GM21737 (cell line): Measurements from ENCODE around the gene ARMC8.

Experiments
- ATAC-seq: cut with Tn5 transposase; IDR thresholded peaks from one replicate; pipeline ENCODE4 v1.9.1; 2021; ENCODE audit warnings: mild to moderate bottlenecking, moderate library complexity; ENCODE audit not compliant: unreplicated experiment

The ARMC8 gene

DNA sequence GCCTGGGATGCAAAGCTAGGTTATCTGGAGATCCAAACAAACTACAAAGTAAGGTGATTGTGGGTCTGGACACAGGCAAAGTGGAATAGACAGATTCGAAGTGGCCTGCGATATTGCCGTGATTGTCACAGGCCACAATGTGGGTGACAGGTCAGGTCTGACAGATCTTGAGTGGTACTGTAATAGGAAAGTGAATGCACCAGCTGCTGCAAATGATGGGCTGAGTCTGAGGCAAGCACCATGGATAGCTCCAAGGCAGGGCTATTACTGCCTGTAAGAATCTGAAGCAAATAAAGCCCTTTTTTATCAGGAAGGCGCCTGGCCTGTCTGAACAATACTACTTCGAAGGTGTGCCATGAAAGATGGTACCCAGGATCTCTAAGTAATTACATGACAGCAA is 10.0 kb downstream of the ARMC8 start:
- no peak for ATAC-seq

GRCh38 chr3:138197524-138197923 is 10.4 kb downstream of the ARMC8 start:
- no peak for ATAC-seq

DNA sequence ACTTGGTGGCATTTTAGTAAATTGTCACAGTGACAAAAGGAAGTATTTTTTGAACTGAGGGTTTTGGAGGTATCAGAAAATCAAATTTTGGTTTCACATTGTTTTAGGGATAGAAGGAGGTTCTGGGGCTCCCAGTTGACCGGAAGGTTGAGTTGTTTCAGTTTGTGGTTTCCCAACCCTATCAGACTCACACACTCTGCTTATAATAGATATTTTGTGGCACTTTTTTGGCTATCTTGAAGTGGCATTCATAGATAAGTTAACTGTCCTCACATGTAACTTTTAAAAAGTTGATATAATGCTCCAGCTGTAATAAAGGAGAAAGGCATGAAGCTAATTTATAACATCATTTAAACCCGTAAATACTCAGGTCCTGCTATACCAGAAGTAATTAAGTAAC is 12.8 kb downstream of the ARMC8 start:
- no peak for ATAC-seq

DNA sequence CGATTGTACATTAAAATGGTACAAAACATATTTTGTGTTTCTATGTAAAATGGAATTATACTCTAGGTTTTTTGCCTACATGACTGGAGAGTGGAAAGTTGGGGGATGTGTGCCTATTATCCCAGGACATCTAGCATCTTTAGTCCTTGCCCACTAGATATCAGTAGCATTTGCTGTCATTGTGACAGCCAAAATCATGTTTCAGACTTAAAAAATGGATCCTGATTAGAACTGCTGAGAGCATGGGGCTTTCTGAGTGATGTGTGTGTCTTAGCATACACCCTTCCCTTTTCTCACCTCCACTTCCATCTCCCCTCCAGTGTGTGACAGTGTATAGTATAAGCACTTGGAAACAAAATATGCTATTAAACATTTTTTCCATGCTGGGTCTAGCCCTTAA is 13.3 kb downstream of the ARMC8 start:
- no peak for ATAC-seq

- no peak for ATAC-seq
Measured at GRCh38 chr3:138202945-138203701, 16.0 kb downstream of the ARMC8 start.

GRCh38 chr3:138203938-138204337 is 16.8 kb downstream of the ARMC8 start:
- ATAC-seq, result no peak

GRCh38 chr3:138205527-138205926 is 18.4 kb downstream of the ARMC8 start:
- ATAC-seq, result no peak

DNA sequence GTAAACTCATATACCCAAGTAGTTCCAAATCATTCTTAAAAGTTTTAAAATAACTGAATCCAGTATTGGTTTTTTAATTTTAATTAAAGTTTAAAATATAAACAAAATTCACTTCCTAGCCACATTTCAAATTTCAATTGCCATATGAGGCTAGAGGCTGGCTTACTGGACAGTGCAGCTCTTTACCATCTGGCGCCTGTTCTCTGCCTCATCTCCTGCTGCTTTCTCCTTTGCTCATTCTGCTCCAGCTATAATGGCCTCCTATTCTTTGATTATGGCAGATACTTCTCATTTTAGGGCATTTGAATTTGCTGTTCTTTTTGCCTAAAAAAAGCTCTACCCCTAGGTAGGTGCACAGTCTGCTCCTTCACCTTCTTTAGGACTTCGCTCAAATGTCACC is 19.1 kb downstream of the ARMC8 start:
- ATAC-seq, result no peak

DNA sequence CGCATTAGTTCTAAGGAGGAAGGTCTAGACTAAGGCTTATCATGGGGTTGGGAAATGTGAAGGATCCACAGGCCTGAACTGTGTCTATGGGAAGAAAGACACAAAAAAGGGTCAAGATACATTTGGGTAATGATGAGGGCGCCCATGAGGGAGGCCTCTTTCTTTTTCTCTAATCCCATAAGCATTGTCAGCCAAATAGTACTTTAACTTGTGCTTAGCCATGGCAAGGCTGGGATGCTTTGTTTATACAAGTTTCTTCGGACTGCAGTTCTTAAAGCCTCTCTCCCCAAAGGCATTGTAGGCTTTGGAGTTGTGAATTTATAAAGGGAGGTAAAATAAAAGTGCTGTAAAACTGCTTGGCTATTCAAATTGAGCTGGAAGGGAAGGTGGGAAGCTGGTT is 23.4 kb downstream of the ARMC8 start:
- ATAC-seq, result no peak

GRCh38 chr3:138213398-138214085 is 26.4 kb downstream of the ARMC8 start:
- no peak for ATAC-seq

- ATAC-seq, result no peak
Measured at GRCh38 chr3:138219255-138219654, 32.2 kb downstream of the ARMC8 start.

GRCh38 chr3:138220242-138220641 is 33.1 kb downstream of the ARMC8 start:
- ATAC-seq, result no peak

- ATAC-seq, result no peak
Measured at GRCh38 chr3:138220788-138221187, 33.7 kb downstream of the ARMC8 start.

DNA sequence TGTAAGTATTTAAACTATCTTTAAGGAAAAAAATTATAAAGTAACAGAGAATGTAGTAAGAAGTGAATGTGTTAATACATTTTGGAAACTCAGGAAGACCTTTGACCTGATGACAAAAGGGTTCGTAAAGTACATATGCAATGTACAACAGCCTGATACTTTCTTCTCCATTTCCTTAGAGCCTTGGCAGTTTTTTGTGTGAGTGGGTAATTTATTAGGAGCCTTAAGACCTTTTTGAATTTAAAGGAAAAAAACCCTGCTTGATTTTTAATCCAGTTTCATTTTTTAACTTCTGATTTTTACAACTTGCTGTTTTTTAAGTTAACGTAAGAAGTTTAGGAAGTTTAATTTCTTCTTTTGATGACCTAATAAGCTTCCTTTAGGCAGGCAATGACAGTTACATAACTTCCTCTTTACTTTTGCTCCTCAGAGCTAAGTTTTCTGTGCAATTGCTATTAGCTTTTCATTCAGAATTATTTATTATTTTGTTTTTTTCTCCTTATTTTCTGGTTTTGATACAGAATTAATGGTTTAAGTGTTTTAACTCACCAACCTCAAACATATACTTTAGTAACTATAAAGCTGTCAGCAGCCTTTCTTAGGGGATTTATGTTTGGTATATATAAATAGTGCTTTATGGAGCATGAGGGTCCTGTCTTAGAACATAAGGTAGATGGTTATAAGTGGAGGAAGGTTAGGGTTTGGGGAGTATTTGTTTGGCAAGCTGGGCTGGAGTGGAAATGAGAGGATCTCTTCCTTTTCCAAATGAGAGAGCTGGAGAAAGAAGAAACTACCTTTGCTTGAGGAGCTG is 35.2 kb downstream of the ARMC8 start:
- ATAC-seq, result no peak

- no peak for ATAC-seq
Measured at GRCh38 chr3:138222942-138223287, 35.8 kb downstream of the ARMC8 start.

DNA sequence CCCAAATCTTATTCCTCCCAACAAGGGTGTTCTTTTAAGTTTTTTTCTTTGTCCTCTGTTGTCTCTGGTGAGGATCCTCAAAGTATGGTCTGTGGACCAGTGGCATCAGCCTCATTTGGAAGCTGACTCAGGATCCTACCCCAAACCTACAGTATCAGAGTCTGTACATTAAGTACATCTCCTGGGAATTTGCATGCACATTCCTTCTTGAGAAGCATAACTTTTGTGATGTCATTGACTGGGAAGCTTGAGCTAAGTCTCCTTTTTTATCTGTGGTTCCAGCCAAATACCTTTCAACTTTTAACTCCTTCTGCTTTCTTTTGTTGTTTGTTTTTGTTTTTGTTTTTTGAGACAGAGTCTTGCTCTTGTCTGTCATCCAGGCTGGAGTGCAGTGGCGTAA is 40.5 kb downstream of the ARMC8 start:
- ATAC-seq, result no peak

DNA sequence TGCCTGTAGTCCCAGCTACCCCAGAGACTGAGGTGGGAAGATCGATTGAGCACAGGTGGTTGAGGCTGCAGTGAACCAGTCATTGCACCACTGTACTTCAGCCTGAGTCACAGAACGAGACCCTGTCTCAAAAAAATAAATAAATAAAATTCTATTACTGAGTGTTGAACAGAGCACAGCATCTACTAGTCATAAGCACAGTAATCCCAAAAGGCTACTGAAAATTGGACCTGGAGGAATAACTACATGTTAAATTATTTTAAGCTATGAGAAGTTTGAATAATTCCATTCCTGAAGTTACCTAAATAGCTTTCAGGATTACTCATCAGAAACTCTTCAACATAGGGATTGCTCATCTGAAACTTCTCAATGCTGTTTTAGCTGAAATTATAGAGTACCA is 43.4 kb downstream of the ARMC8 start:
- no peak for ATAC-seq

DNA sequence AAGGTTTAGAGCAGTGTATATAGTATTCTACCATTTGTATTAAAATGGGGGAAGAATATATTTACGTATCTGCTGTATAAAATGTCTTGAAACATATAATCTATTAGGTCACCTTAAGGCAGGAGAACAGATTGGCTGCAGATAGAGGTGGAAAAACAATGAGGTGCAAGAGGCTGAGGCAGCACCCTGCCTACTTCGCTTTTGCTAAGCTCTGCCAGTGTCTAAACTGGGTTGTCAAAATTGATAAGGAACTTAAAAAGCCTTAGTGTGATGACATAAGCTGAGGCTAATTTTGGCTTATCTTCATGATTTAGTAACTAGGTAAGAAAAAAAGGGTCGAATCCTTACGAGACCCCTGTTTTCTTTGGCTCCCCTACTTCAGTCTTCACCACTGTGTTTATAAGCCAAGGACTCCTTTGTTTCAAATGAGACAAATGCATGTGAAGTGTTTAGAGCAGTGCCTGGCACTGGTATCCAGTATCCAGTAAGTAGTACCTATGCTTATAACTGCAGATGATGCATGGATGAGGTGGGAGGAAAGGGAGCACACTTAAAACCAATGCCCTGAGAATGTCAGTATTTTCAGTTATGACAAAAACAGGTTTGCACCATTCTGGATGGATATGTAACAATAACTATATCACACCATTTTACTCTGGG is 45.7 kb downstream of the ARMC8 start:
- no peak for ATAC-seq

- ATAC-seq, result no peak
Measured at GRCh38 chr3:138234401-138235179, 47.5 kb downstream of the ARMC8 start.

DNA sequence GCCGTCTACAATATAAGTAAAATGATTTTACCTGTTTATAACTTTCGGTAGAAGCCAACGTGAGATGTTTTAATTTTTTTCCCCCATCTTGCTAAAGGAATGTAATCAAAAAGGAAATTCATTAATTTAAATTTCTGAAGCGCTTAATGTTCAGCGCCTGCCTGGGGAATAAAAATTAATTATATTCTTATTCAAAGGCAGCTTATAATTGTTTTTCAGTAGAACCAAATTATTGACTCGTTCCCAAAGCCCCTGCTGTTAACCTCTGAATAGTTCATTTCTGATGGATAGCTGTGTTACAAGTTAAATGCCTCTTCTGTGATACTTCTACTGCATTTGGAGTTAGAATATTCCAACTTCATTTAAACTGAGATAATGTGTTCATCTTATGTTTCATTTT is 51.6 kb downstream of the ARMC8 start:
- ATAC-seq, result no peak

- ATAC-seq, result no peak
Measured at GRCh38 chr3:138241061-138241460, 54.0 kb downstream of the ARMC8 start.
